Activated CD4-positive, alpha-beta memory T cell treated with anti-CD3 and anti-CD28 coated beads for 36 hours (primary cell): ENCODE results near the gene SDK2. TPM values are rescaled to one million over a fixed set of nuclear protein-coding genes. Genes with fewer than 3 reads are reported as not detected.

Experiments
- CTCF ChIA-PET: fragments of 350-600 bp; sonication (Branson Sonifier 250); formaldehyde crosslinking; loops from one replicate; lab custom pipeline; 2021; ENCODE audit warnings: antibody characterized with exemption, inconsistent platforms; lab: Charles Lee
- POLR2A ChIA-PET: fragments of 350-600 bp; sonication (Branson Sonifier 250); formaldehyde crosslinking; loops from one replicate; lab custom pipeline; 2021; ENCODE audit warnings: antibody characterized with exemption; lab: Charles Lee
- DNase-seq: peaks from one replicate; pipeline ENCODE4 v3.0.0-alpha.2; 2020
- H3K27ac Mint-ChIP-seq: one replicate; pipeline ENCODE4 v1.8.0; 2021; ENCODE audit warnings: mixed read lengths
- H3K27me3 Mint-ChIP-seq: one replicate; pipeline ENCODE4 v1.8.0; 2021; ENCODE audit warnings: mixed read lengths
- H3K36me3 Mint-ChIP-seq: one replicate; pipeline ENCODE4 v1.8.0; 2021; ENCODE audit warnings: mixed read lengths
- H3K4me1 Mint-ChIP-seq: one replicate; pipeline ENCODE4 v1.8.0; 2021; ENCODE audit warnings: low read depth, mixed read lengths
- H3K4me3 Mint-ChIP-seq: one replicate; pipeline ENCODE4 v1.8.0; 2021; ENCODE audit warnings: mild to moderate bottlenecking, mixed read lengths
- H3K9me3 Mint-ChIP-seq: one replicate; pipeline ENCODE4 v1.8.0; 2021; ENCODE audit warnings: mixed read lengths
- intact Hi-C: fragments of 100-400 bp; cut with micrococcal nuclease; formaldehyde crosslinking; loops from one replicate; pipeline ENCODE4 v1.15.1; 2023
- total RNA-seq, 2 experiments: library from RNA; stranded (reverse); gene quantifications; one replicate each; pipeline ENCODE4 v1.2.3, GENCODE V29; 2021

The SDK2 gene
- total RNA-seq, 2 experiments from 2014 or later = 0.05 to 0.12 TPM

GRCh38 chr17:73429440-73430164, 214.6 kb downstream of the SDK2 start:
- no peaks in the 10 kb centered on the region for H3K9me3 Mint-ChIP-seq
- peaks cover 2% of the 10 kb centered on the region for H3K4me1 Mint-ChIP-seq
- ChIA-PET POLR2A (no interaction called here), CTCF (interaction anchor here (0.6 to 4.4 kb wide), 32 partner anchors 8 to 873 kb away, joined by 3 to 63 read pairs (median 4); no protein-coding TSS in a partner anchor)
- no peak overlapping the region for H3K27ac Mint-ChIP-seq
- intact Hi-C loops = loop anchor here (1.0 to 5.0 kb wide), 4 partner anchors 213 to 748 kb away; no protein-coding TSS in a partner anchor
- H3K36me3 Mint-ChIP-seq = no peaks in the 10 kb centered on the region
- no peak overlapping the region for H3K4me3 Mint-ChIP-seq
- H3K27me3 Mint-ChIP-seq = peaks cover 3% of the 10 kb centered on the region
- peak; percentile 89 for DNase-seq

- intact Hi-C loops = loop anchor here (5.0 kb wide), 1 partner anchor 750 kb away; no protein-coding TSS in a partner anchor
- no peak for DNase-seq
- CTCF ChIA-PET = interaction anchor here (0.9 to 4.4 kb wide), 2 partner anchors 220 to 283 kb away, joined by 4 to 63 read pairs; no protein-coding TSS in a partner anchor
- peaks cover 3% of the 10 kb centered on the region for H3K27me3 Mint-ChIP-seq
- POLR2A ChIA-PET = no interaction called here
- H3K27ac Mint-ChIP-seq = no peak overlapping the region
- no peaks in the 10 kb centered on the region for H3K36me3 Mint-ChIP-seq
- H3K4me3 Mint-ChIP-seq = no peak overlapping the region
- H3K9me3 Mint-ChIP-seq = no peaks in the 10 kb centered on the region
- peaks cover 2% of the 10 kb centered on the region for H3K4me1 Mint-ChIP-seq
These were observed 217.0 kb downstream of the SDK2 start for GRCh38 chr17:73427198-73427597.

- no peak overlapping the region for H3K4me3 Mint-ChIP-seq
- no peak overlapping the region for H3K27ac Mint-ChIP-seq
- H3K27me3 Mint-ChIP-seq = peaks cover 3% of the 10 kb centered on the region
- POLR2A ChIA-PET = no interaction called here
- H3K4me1 Mint-ChIP-seq = no peaks in the 10 kb centered on the region
- intact Hi-C loops = no loop called here
- CTCF ChIA-PET = no interaction called here
- no peak for DNase-seq
- no peaks in the 10 kb centered on the region for H3K36me3 Mint-ChIP-seq
- H3K9me3 Mint-ChIP-seq = no peaks in the 10 kb centered on the region
These were observed 219.7 kb downstream of the SDK2 start for GRCh38 chr17:73424571-73424970.

GRCh38 chr17:73423806-73424205, 220.4 kb downstream of the SDK2 start:
- H3K36me3 Mint-ChIP-seq = no peaks in the 10 kb centered on the region
- no peaks in the 10 kb centered on the region for H3K9me3 Mint-ChIP-seq
- no peaks in the 10 kb centered on the region for H3K4me1 Mint-ChIP-seq
- no peak overlapping the region for H3K4me3 Mint-ChIP-seq
- intact Hi-C loops = no loop called here
- no peak for DNase-seq
- POLR2A ChIA-PET = no interaction called here
- no peaks in the 10 kb centered on the region for H3K27me3 Mint-ChIP-seq
- CTCF ChIA-PET = no interaction called here
- H3K27ac Mint-ChIP-seq = no peak overlapping the region

- intact Hi-C loops = no loop called here
- POLR2A ChIA-PET = no interaction called here
These were observed 221.0 kb downstream of the SDK2 start for GRCh38 chr17:73423159-73423715.

GRCh38 chr17:73422121-73422520, 222.1 kb downstream of the SDK2 start:
- H3K4me1 Mint-ChIP-seq = no peaks in the 10 kb centered on the region
- no peaks in the 10 kb centered on the region for H3K9me3 Mint-ChIP-seq
- no peak overlapping the region for H3K27ac Mint-ChIP-seq
- H3K36me3 Mint-ChIP-seq = no peaks in the 10 kb centered on the region
- intact Hi-C loops = no loop called here
- CTCF ChIA-PET = no interaction called here
- H3K4me3 Mint-ChIP-seq = no peak overlapping the region
- POLR2A ChIA-PET = interaction anchor here (0.6 kb wide), 1 partner anchor 13 kb away, joined by 3 read pairs; no protein-coding TSS in a partner anchor
- no peak for DNase-seq
- H3K27me3 Mint-ChIP-seq = no peaks in the 10 kb centered on the region

More at GRCh38 chr17:73423159-73423715, 221.0 kb downstream of the SDK2 start:
- Mint-ChIP-seq H3K36me3 (no peaks in the 10 kb centered on the region), H3K9me3 (no peaks in the 10 kb centered on the region), H3K4me1 (no peaks in the 10 kb centered on the region), H3K27me3 (no peaks in the 10 kb centered on the region), H3K4me3 (no peak overlapping the region), H3K27ac (no peak overlapping the region)
- CTCF ChIA-PET = no interaction called here
- no peak for DNase-seq

GRCh38 chr17:73420897-73421296, 223.3 kb downstream of the SDK2 start:
- POLR2A ChIA-PET = no interaction called here
- no peaks in the 10 kb centered on the region for H3K36me3 Mint-ChIP-seq
- no peak overlapping the region for H3K27ac Mint-ChIP-seq
- no peaks in the 10 kb centered on the region for H3K4me1 Mint-ChIP-seq
- no peak for DNase-seq
- intact Hi-C loops = no loop called here
- no peaks in the 10 kb centered on the region for H3K27me3 Mint-ChIP-seq
- CTCF ChIA-PET = interaction anchor here (1.5 kb wide), 1 partner anchor 9 kb away, joined by 5 read pairs; no protein-coding TSS in a partner anchor
- H3K9me3 Mint-ChIP-seq = no peaks in the 10 kb centered on the region
- H3K4me3 Mint-ChIP-seq = no peak overlapping the region

- Mint-ChIP-seq H3K9me3 (no peaks in the 10 kb centered on the region), H3K4me1 (no peaks in the 10 kb centered on the region), H3K4me3 (no peak overlapping the region), H3K27ac (no peak overlapping the region), H3K27me3 (no peaks in the 10 kb centered on the region), H3K36me3 (no peaks in the 10 kb centered on the region)
- intact Hi-C loops = no loop called here
- no peak for DNase-seq
- ChIA-PET CTCF (no interaction called here), POLR2A (no interaction called here)
These were observed 224.4 kb downstream of the SDK2 start for GRCh38 chr17:73419881-73420280.

- no peaks in the 10 kb centered on the region for H3K27me3 Mint-ChIP-seq
- no peaks in the 10 kb centered on the region for H3K4me1 Mint-ChIP-seq
- no peaks in the 10 kb centered on the region for H3K36me3 Mint-ChIP-seq
- H3K9me3 Mint-ChIP-seq = no peaks in the 10 kb centered on the region
- CTCF ChIA-PET = no interaction called here
- no peak for DNase-seq
- POLR2A ChIA-PET = no interaction called here
- no peak overlapping the region for H3K4me3 Mint-ChIP-seq
- H3K27ac Mint-ChIP-seq = no peak overlapping the region
- intact Hi-C loops = no loop called here
These were observed 225.2 kb downstream of the SDK2 start for GRCh38 chr17:73419051-73419450.

- ChIA-PET POLR2A (no interaction called here), CTCF (interaction anchor here (0.7 kb wide), 1 partner anchor 14 kb away, joined by 3 read pairs; no protein-coding TSS in a partner anchor)
- H3K4me3 Mint-ChIP-seq = no peak overlapping the region
- intact Hi-C loops = no loop called here
- no peak overlapping the region for H3K27ac Mint-ChIP-seq
- no peak for DNase-seq
- no peaks in the 10 kb centered on the region for H3K9me3 Mint-ChIP-seq
- H3K36me3 Mint-ChIP-seq = no peaks in the 10 kb centered on the region
- H3K4me1 Mint-ChIP-seq = no peaks in the 10 kb centered on the region
- H3K27me3 Mint-ChIP-seq = no peaks in the 10 kb centered on the region
These were observed 228.5 kb downstream of the SDK2 start for GRCh38 chr17:73415782-73416181.

- no peak overlapping the region for H3K27ac Mint-ChIP-seq
- no peaks in the 10 kb centered on the region for H3K4me1 Mint-ChIP-seq
- ChIA-PET POLR2A (no interaction called here), CTCF (no interaction called here)
- DNase-seq = no peak
- no peaks in the 10 kb centered on the region for H3K27me3 Mint-ChIP-seq
- no peaks in the 10 kb centered on the region for H3K36me3 Mint-ChIP-seq
- no peak overlapping the region for H3K4me3 Mint-ChIP-seq
- no peaks in the 10 kb centered on the region for H3K9me3 Mint-ChIP-seq
- intact Hi-C loops = no loop called here
These were observed 229.9 kb downstream of the SDK2 start for GRCh38 chr17:73414171-73414955.

GRCh38 chr17:73412914-73413313, 231.3 kb downstream of the SDK2 start:
- Mint-ChIP-seq H3K27me3 (no peaks in the 10 kb centered on the region), H3K4me3 (no peak overlapping the region), H3K9me3 (no peaks in the 10 kb centered on the region), H3K4me1 (no peaks in the 10 kb centered on the region), H3K36me3 (no peaks in the 10 kb centered on the region), H3K27ac (no peak overlapping the region)
- intact Hi-C loops = no loop called here
- no peak for DNase-seq
- CTCF ChIA-PET = no interaction called here
- POLR2A ChIA-PET = no interaction called here
